ENCODE measurements around the gene TMTC1. TPM values are rescaled to one million over a fixed set of nuclear protein-coding genes. Genes with fewer than 3 reads are reported as not detected.

TMTC1 gene
- polyA plus RNA-seq, 1 of the 3 experiments (the other 2 are of a cell fraction): 0.13 TPM

DNA sequence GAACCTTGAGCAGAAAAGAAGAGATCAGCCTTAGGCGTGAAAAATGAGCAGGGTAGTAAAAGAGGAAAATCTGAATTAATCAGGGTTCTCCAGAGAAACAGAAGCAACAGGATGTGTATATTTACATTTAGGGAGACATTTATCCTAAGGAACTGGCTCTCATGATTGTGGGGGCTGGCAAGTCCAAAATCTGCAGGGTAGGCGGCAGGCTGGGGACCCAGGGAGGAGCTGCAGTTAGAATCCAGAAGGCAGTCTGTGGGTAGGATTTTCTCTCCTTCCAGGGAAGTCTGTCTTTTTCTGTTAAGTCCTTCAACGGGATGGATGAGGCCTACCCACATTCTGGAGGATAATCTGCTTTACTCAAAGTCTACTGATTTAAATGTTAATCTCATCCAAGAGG, 218.8 kb downstream of the TMTC1 start:
- Histone ChIP-seq H3K9ac (no peak overlapping the region), H3K9me3 (no peaks in the 10 kb centered on the region), H2AFZ (ENCODE audit: low read depth) (no peak overlapping the region), H3K4me3 (ENCODE audit: low read depth in 2 of 2, low read length in 1 of 2) (no peak overlapping the region), H3K4me2 (no peak overlapping the region), H3K79me2 (ENCODE audit: insufficient read depth) (no peaks in the 10 kb centered on the region), H4K20me1 (ENCODE audit: insufficient read depth) (no peaks in the 10 kb centered on the region), H3K36me3 (replicated peaks in 1 of 2; ENCODE audit: control insufficient read depth in 1 of 2, insufficient read depth in 2 of 2, low read length in 1 of 2) (no peaks in the 10 kb centered on the region), H3K27me3 (ENCODE audit: insufficient read depth) (no peaks in the 10 kb centered on the region), H3K4me1 (ENCODE audit: control insufficient read depth in 1 of 2, insufficient read depth in 2 of 2, low read depth in 1 of 2, low read length in 1 of 2) (no peaks in the 10 kb centered on the region), H3K27ac (ENCODE audit: low read depth in 2 of 2, low read length in 1 of 2) (no peak overlapping the region), H3F3A (replicated peaks; ENCODE audit: insufficient read depth) (no peaks in the 10 kb centered on the region), H3K9me2 (no peaks in the 10 kb centered on the region)
- DNase-seq: no peak
- ChIA-PET CTCF (interaction anchor here (1.2 kb wide), 1 partner anchor 45 kb away, joined by 3 read pairs; no protein-coding TSS in a partner anchor), POLR2A (no interaction called here)
- TF ChIP-seq YY1 (IDR thresholded peaks at IDR 0.05; ENCODE audit: low read depth) (no peak), EP300 (IDR thresholded peaks at IDR 0.05; ENCODE audit: borderline replicate concordance in 1 of 2, low read depth in 1 of 2, low read length in 1 of 2) (no peak), SMC3 (IDR thresholded peaks at IDR 0.05; ENCODE audit: low read depth, low read length) (no peak), EZH2phosphoT487 (IDR thresholded peaks at IDR 0.05; ENCODE audit: borderline replicate concordance, low read depth) (no peak), RAD21 (IDR thresholded peaks at IDR 0.05; ENCODE audit: low read length) (no peak), ELF1 (IDR thresholded peaks at IDR 0.05) (no peak), NRF1 (IDR thresholded peaks at IDR 0.05; ENCODE audit: low read depth, low read length) (no peak)
- TF ChIP-seq, protein P1, sequence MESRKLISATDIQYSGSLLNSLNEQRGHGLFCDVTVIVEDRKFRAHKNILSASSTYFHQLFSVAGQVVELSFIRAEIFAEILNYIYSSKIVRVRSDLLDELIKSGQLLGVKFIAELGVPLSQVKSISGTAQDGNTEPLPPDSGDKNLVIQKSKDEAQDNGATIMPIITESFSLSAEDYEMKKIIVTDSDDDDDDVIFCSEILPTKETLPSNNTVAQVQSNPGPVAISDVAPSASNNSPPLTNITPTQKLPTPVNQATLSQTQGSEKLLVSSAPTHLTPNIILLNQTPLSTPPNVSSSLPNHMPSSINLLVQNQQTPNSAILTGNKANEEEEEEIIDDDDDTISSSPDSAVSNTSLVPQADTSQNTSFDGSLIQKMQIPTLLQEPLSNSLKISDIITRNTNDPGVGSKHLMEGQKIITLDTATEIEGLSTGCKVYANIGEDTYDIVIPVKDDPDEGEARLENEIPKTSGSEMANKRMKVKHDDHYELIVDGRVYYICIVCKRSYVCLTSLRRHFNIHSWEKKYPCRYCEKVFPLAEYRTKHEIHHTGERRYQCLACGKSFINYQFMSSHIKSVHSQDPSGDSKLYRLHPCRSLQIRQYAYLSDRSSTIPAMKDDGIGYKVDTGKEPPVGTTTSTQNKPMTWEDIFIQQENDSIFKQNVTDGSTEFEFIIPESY (IDR thresholded peaks at IDR 0.05; ENCODE audit: borderline replicate concordance, low read depth): no peak
- 59% methylated on average over 3 of the region's 3 CpGs for WGBS (ENCODE audit: low lambda C conversion rate)

DNA sequence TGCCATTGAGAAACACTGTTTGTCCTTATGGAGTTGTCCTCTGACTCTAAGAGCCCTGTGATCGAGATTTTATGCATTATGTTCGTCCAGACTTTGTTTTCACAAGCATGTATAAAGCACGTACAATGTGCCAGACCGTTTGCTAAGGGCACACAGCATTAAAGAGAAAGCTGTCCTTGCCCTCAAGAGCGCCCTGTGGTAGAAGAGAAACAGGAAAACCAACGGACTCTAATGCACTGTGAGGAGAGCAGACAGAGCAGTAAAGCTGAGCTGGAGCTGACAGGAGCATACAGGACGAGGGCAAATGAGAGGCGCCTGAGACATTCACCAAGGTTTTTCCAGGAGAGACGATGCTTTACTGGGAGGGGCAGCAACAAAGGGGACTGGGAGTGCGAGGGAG, 220.1 kb downstream of the TMTC1 start:
- Histone ChIP-seq H3K27me3 (ENCODE audit: insufficient read depth) (no peaks in the 10 kb centered on the region), H3K4me2 (no peak overlapping the region), H3K27ac (ENCODE audit: low read depth in 2 of 2, low read length in 1 of 2) (no peak overlapping the region), H3K9me3 (no peaks in the 10 kb centered on the region), H3F3A (replicated peaks; ENCODE audit: insufficient read depth) (no peaks in the 10 kb centered on the region), H3K79me2 (ENCODE audit: insufficient read depth) (no peaks in the 10 kb centered on the region), H3K4me3 (ENCODE audit: low read depth in 2 of 2, low read length in 1 of 2) (no peak overlapping the region), H4K20me1 (ENCODE audit: insufficient read depth) (no peaks in the 10 kb centered on the region), H3K9ac (no peak overlapping the region), H3K4me1 (ENCODE audit: control insufficient read depth in 1 of 2, insufficient read depth in 2 of 2, low read depth in 1 of 2, low read length in 1 of 2) (no peaks in the 10 kb centered on the region), H3K36me3 (replicated peaks in 1 of 2; ENCODE audit: control insufficient read depth in 1 of 2, insufficient read depth in 2 of 2, low read length in 1 of 2) (no peaks in the 10 kb centered on the region), H3K9me2 (no peaks in the 10 kb centered on the region), H2AFZ (ENCODE audit: low read depth) (no peak overlapping the region)
- ChIA-PET POLR2A (no interaction called here), CTCF (interaction anchor here (1.6 kb wide), 1 partner anchor 11 kb away, joined by 5 read pairs; no protein-coding TSS in a partner anchor)
- TF ChIP-seq, protein P2, sequence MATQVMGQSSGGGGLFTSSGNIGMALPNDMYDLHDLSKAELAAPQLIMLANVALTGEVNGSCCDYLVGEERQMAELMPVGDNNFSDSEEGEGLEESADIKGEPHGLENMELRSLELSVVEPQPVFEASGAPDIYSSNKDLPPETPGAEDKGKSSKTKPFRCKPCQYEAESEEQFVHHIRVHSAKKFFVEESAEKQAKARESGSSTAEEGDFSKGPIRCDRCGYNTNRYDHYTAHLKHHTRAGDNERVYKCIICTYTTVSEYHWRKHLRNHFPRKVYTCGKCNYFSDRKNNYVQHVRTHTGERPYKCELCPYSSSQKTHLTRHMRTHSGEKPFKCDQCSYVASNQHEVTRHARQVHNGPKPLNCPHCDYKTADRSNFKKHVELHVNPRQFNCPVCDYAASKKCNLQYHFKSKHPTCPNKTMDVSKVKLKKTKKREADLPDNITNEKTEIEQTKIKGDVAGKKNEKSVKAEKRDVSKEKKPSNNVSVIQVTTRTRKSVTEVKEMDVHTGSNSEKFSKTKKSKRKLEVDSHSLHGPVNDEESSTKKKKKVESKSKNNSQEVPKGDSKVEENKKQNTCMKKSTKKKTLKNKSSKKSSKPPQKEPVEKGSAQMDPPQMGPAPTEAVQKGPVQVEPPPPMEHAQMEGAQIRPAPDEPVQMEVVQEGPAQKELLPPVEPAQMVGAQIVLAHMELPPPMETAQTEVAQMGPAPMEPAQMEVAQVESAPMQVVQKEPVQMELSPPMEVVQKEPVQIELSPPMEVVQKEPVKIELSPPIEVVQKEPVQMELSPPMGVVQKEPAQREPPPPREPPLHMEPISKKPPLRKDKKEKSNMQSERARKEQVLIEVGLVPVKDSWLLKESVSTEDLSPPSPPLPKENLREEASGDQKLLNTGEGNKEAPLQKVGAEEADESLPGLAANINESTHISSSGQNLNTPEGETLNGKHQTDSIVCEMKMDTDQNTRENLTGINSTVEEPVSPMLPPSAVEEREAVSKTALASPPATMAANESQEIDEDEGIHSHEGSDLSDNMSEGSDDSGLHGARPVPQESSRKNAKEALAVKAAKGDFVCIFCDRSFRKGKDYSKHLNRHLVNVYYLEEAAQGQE (IDR thresholded peaks at IDR 0.05; ENCODE audit: low read depth, low read length): no peak
- TF ChIP-seq, protein P3, sequence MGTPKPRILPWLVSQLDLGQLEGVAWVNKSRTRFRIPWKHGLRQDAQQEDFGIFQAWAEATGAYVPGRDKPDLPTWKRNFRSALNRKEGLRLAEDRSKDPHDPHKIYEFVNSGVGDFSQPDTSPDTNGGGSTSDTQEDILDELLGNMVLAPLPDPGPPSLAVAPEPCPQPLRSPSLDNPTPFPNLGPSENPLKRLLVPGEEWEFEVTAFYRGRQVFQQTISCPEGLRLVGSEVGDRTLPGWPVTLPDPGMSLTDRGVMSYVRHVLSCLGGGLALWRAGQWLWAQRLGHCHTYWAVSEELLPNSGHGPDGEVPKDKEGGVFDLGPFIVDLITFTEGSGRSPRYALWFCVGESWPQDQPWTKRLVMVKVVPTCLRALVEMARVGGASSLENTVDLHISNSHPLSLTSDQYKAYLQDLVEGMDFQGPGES (IDR thresholded peaks at IDR 0.05; ENCODE audit: low read depth, low read length): no peak
- TF ChIP-seq, protein P1 (IDR thresholded peaks at IDR 0.05; ENCODE audit: borderline replicate concordance, low read depth): no peak
- TF ChIP-seq, protein P4, sequence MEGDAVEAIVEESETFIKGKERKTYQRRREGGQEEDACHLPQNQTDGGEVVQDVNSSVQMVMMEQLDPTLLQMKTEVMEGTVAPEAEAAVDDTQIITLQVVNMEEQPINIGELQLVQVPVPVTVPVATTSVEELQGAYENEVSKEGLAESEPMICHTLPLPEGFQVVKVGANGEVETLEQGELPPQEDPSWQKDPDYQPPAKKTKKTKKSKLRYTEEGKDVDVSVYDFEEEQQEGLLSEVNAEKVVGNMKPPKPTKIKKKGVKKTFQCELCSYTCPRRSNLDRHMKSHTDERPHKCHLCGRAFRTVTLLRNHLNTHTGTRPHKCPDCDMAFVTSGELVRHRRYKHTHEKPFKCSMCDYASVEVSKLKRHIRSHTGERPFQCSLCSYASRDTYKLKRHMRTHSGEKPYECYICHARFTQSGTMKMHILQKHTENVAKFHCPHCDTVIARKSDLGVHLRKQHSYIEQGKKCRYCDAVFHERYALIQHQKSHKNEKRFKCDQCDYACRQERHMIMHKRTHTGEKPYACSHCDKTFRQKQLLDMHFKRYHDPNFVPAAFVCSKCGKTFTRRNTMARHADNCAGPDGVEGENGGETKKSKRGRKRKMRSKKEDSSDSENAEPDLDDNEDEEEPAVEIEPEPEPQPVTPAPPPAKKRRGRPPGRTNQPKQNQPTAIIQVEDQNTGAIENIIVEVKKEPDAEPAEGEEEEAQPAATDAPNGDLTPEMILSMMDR (IDR thresholded peaks at IDR 0.05): no peak
- TF ChIP-seq FOSL2 (IDR thresholded peaks at IDR 0.05; ENCODE audit: borderline replicate concordance, low read depth) (no peak), EP300 (IDR thresholded peaks at IDR 0.05; ENCODE audit: borderline replicate concordance in 1 of 2, low read depth in 1 of 2, low read length in 1 of 2) (no peak)
- DNase-seq: no peak
- 34% methylated on average over 10 of the region's 10 CpGs for WGBS (ENCODE audit: low lambda C conversion rate)
